NCI-H226 (cell line): Measurements from ENCODE around the gene ANO9.
"Not testable (repeated sequence)": the region's sequence is repeated elsewhere in the genome, so short reads cannot be mapped to it uniquely, and the experiment has no call there.

Experiments used
- DNase-seq: peaks from one replicate; pipeline ENCODE4 v3.0.0-alpha.2; 2015

Gene ANO9

GRCh38 chr11:432501-433100 is 9.2 kb downstream of the ANO9 start:
- no peak for DNase-seq

- DNase-seq = no peak
Measured at GRCh38 chr11:431921-432320, 9.9 kb downstream of the ANO9 start.

GRCh38 chr11:429931-430456 is 11.8 kb downstream of the ANO9 start:
- no peak for DNase-seq

GRCh38 chr11:429391-429790 is 12.4 kb downstream of the ANO9 start:
- DNase-seq = no peak

- no peak for DNase-seq
Measured at GRCh38 chr11:428295-428694, 13.5 kb downstream of the ANO9 start.

- no peak for DNase-seq
Measured at GRCh38 chr11:426851-427250, 15.0 kb downstream of the ANO9 start.

GRCh38 chr11:425301-425700 is 16.5 kb downstream of the ANO9 start:
- DNase-seq = no peak

- DNase-seq = not testable (repeated sequence)
Measured at GRCh38 chr11:424766-425165, 17.0 kb downstream of the ANO9 start.

- no peak for DNase-seq
Measured at GRCh38 chr11:424232-424631, 17.6 kb downstream of the ANO9 start.

- DNase-seq = no peak
Measured at GRCh38 chr11:422249-422656, 19.6 kb downstream of the ANO9 start.

GRCh38 chr11:420911-421321 is 20.9 kb downstream of the ANO9 start:
- DNase-seq = no peak

GRCh38 chr11:420054-420910 is 21.5 kb downstream of the ANO9 start:
- DNase-seq = no peak

- DNase-seq = no peak
Measured at GRCh38 chr11:419248-420005, 22.4 kb downstream of the ANO9 start.

GRCh38 chr11:418343-419247 is 23.2 kb downstream of the ANO9 start:
- DNase-seq = no peak

GRCh38 chr11:417652-418342 is 24.0 kb downstream of the ANO9 start:
- DNase-seq = no peak

- peak; percentile 43 for DNase-seq
Measured at GRCh38 chr11:416757-417621, 24.8 kb downstream of the ANO9 start.

- no peak for DNase-seq
Measured at GRCh38 chr11:416051-416756, 25.6 kb downstream of the ANO9 start.

GRCh38 chr11:415640-416041 is 26.2 kb downstream of the ANO9 start:
- no peak for DNase-seq

- no peak for DNase-seq
Measured at GRCh38 chr11:414318-414857, 27.4 kb downstream of the ANO9 start.
